ENCODE results near the gene MBTD1.
"Not testable (repeated sequence)": the region's sequence is repeated elsewhere in the genome, so short reads cannot be mapped to it uniquely, and the experiment has no call there.

The MBTD1 gene

DNA sequence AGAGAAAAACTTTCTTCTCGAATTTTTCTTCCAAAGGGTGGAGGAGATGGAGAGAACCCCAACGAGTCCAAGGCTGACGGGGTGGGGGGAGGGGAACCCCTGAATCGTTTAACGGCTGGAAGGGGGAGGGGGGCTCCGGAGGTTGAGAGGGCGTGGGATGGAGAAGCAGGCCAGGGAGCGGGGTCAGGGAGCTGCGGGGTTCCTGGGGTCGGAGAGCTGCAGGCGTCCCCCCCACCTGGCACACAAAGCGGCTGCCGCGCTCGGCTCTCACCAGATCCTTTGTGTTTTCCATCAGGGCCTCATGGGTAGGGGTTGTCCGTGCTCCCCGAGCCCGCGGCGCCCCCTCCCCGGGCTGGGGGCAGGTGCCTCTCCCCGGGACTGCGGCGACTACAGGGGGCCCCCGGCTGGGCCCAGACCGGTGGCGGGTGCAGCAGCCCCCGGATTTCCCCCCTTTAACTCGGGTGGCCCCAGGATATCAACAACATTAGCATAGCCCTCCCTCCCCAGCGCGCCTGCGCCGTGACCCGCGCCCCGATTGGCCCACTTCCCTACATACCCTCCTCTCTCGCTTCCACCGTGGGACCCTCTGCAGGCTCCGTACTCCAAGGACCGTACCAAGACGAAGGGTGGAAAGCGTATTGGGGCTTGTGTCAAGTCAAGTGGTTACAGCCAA is at the start of gene MBTD1:
MBTD1 (minus strand) TSS at position 486 of the 673 bp plus-strand sequence. CDS start 34,888 bp downstream, outside the sequence.
- DNase-seq (ENCODE audit: low read depth): peak; percentile 96

DNA sequence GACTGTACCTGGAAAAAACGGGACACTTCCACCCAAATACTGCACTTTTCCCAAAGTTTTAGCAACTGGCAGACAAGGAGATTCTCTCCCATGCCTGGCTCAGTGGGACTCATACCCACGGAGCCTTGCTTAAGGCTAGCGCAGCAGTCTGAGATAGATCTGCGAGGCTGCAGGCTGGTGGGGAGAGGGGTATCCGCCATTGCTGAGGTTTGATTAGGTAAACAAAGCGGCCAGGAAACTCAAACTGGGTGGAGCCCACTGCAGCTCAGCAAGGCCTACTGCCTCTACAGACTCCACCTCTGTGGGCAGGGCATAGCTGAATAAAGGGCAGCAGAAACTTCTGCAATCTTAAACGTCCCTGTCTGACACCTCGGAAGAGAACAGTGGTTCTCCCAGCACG is 45.3 kb upstream of the MBTD1 start:
- DNase-seq (ENCODE audit: low read depth): no peak

DNA sequence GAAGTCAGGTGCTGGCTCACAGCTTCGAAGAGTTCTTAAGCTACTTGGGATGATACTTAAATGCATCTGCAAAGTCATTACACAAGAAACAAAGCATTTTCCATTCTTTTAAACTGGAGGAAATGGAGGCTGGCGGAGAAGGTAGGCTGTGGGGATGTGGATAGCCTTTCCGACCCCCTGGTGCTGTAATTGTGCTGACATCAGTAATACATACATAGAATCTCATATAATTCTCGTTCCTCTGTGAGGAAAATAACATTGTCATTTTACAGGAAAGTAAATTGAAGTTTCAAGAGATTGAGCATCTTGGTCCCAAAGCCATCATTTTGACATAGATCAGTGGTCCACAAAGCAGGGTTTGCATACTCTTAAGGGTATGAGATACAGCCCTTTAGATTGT is 40.0 kb upstream of the MBTD1 start:
- no peak for DNase-seq (ENCODE audit: low read depth)

DNA sequence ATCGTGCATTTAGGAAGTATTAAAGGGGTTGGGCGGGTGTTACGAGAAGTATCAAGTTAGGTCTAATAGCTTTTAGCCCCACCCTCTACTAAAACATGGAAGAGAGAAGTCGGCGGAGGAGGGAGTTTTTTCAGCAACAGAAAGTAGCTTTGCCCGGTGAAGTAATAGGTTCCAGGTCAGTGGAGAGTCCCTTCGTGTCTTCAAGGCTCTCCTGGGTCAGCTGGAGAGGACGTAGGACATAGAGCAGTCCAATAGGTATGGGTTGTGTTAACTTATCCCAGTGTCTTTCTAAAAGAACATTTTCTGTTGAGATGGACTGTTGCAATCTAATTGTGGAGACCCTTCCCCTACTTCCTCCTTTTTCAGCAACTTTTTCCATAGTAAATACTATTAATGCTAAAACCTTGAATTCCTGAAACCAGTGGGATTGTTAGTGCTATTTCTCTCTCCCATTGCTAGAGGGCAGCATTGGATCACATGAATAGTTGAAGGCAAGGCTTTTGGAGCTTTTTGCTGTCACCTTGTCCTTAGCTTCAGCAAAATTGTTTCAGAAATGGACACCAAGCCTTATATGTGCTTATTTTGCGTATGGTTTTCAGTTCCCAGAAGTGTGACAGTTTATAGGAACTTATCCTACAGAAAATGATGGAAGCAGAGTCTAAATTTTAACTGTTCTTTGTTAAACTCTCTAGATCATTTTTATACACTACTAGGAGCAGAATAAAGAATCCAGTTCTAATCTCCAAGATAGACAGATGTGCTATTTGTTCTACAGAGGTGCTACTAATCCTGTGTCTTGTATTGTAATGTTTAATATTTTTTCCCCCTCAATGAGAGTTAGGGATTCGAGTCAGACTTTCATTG is 38.9 kb upstream of the MBTD1 start:
- peak; percentile 53 for DNase-seq (ENCODE audit: low read depth)

DNA sequence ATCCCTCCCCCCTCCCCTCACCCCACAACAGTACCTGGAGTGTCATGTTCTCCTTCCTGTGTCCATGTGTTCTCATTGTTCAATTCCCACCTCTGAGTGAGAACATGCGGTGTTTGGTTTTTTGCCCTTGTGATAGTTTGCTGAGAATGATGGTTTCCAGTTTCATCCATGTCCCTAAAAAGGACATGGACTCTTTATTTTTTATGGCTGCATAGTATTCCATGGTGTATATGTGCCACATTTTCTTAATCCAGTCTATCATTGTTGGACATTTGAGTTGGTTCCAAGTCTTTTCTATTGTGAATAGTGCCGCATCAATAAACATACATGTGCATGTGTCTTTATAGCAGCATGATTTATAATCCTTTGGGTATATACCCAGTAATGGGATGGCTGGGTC is 34.5 kb upstream of the MBTD1 start:
- DNase-seq (ENCODE audit: low read depth): not testable (repeated sequence)

DNA sequence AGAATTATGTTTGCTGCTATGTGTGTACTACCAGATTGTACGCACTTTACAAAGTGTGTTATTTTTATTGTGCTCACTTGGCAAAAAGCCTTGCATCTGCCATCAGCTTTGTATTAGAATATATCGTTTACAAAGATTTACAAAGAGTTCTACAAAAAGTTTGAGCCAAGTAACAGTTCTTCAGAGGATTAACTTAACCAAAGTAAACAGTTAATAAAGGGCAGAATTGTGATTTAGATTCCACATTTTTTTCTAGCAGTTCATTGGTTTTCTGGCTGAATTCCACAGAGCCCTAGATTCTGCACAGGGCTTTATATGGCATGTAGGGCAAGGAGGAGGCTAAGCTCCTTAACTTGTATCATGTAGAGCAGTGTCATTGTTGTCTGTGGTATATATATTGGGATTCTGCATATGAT is 29.9 kb upstream of the MBTD1 start:
- peak; percentile 57 for DNase-seq (ENCODE audit: low read depth)

DNA sequence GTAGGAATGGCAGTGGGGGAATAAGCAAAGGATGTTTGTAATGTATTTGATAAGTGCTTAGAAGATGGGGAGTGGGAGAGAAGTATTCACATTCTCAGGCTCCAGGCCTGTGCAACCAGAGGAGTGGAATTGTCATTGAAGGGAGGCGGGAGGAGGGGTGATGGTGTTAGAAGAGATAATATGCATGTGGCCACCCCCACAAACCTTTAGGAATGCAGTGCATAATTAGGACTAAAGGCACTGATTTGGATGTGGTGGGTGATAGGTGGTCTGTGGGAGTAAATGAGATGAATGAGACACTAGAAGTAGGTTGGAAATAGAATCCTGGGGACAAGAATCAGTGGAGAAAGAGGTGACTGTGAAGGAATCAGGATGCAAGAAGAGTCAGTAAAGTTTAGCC is 27.6 kb upstream of the MBTD1 start:
- DNase-seq (ENCODE audit: low read depth): no peak

DNA sequence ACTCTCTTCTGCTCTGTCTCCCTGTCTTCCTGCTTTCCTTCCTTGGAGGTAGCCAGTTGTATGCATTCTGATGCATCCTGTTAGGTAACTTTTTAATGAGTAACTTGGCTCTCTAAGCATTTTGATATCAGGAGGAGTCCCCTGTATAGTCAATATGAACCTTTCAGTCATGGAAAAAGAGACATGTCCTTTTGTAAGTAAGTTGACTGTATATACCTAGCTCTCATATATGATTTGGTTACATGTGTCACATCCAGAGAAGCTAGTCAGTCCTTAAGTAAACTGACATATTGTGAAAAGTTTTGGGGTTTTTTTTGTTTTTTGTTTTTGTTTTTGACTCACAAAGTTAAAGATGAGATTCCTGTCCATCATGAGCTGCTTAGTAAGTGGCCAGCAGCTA is 19.3 kb upstream of the MBTD1 start:
- no peak for DNase-seq (ENCODE audit: low read depth)

DNA sequence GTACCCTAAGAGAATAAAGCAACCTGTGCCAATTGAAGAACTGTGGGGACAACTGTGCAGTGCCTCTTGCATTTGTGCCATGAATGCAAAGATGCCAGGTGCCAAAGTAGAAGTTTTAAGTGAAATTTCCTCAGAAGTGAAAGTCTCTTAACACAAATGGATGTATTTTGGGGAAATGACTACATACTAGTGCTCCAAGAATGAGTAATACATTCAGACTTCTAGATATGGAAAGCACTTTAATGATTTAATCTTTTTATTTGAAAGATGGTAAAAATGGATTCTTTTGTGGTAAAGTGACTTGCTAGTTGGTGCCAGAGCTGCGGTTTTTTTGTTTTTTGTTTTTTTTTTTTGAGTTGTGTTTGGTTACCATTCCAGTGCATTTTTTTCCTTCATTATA is 15.5 kb upstream of the MBTD1 start:
- DNase-seq (ENCODE audit: low read depth): peak; percentile 90

DNA sequence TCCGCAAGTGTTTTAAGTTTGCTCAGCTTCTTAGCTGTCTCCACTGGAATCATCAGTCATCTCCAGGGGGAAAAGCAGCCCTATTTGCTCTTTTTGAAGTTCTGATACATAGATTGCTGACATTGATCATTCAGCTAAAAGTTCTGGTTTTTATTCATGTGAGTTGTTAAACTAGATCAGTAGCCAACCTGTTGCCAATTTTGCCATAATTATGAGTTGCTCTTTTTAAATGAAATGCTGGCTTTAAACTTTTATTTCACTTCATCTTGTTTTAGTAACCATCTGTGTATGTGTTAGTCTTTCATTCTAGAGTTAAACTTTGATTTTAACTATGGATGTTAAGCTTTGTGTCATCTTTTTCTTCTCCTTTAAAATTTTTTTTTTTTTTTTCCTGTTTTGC is 13.0 kb upstream of the MBTD1 start:
- no peak for DNase-seq (ENCODE audit: low read depth)

DNA sequence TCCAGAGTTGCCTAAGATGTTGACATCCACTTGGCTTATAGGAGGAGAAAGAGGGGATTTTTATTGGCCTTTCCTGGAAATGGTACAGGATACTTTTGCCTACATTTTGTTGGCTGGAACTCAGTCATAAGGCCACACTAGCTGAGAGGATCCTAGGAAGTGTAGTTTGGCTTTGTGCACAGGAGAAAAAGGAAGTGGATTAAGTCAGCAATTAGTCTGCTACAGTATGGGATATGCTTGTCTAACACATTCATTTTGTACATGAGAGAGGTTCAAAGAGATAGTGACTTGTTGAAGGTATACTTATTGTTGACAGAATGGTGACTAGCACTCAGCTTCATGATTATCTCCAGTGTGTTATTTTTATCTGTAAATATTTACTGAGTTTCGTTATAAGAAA is 10.8 kb upstream of the MBTD1 start:
- no peak for DNase-seq (ENCODE audit: low read depth)

DNA sequence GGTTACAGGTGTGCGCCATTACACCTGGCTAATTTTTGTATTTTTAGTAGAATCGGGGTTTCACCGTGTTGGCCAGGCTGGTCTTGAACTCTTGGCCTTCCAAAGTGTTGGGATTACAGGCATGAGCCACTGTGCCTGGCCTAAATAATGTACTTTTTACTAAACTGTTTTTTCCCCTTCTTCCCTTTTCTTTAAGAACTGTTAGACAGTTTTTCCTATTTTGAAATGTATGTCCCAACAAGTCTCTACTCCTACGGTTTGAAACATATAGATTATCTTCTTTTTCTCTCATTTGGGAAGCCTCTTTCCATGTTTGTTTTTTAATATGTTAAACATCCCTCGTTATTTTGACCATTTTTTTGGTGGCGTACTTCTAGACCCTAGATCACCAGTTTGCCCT is 10.1 kb upstream of the MBTD1 start:
- DNase-seq (ENCODE audit: low read depth): no peak

DNA sequence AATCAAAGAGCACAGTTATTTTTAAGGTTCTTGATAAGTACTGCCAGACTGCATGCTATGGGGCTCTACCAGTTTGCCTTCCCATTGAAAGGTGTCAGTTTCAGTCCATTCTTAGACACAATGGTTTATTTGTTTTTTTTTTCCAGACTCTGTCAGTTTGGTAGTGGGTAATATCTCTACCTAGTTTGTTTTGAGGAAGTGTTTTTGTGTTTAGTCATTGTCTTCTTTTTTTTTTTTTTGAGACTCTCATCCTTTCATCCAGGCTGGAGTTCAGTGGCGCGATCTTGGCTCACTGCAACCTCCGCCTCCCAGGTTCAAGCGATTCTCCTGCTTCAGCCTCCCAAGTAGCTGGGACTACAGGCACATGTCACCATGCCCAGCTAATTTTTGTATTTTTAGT is 4.6 kb upstream of the MBTD1 start:
- not testable (repeated sequence) for DNase-seq (ENCODE audit: low read depth)

DNA sequence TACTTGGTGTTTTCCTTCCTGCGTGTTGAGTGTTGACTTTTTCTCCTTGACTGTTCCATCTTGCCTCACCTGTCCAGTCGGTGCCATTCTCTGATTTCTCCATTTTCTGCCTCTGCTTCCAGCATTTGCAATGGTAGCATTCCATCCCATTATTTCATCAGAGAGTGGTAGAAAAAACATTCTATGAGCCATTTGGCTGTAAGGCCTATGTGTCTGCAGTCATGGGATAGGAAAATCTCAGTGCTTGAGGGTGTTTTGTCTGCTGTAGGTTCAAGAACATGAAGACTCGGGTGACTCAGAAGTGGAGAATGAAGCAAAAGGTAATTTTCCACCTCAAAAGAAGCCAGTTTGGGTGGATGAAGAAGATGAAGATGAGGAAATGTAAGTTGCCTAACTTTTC is 3.2 kb upstream of the MBTD1 start:
- DNase-seq (ENCODE audit: low read depth): peak; percentile 39

DNA sequence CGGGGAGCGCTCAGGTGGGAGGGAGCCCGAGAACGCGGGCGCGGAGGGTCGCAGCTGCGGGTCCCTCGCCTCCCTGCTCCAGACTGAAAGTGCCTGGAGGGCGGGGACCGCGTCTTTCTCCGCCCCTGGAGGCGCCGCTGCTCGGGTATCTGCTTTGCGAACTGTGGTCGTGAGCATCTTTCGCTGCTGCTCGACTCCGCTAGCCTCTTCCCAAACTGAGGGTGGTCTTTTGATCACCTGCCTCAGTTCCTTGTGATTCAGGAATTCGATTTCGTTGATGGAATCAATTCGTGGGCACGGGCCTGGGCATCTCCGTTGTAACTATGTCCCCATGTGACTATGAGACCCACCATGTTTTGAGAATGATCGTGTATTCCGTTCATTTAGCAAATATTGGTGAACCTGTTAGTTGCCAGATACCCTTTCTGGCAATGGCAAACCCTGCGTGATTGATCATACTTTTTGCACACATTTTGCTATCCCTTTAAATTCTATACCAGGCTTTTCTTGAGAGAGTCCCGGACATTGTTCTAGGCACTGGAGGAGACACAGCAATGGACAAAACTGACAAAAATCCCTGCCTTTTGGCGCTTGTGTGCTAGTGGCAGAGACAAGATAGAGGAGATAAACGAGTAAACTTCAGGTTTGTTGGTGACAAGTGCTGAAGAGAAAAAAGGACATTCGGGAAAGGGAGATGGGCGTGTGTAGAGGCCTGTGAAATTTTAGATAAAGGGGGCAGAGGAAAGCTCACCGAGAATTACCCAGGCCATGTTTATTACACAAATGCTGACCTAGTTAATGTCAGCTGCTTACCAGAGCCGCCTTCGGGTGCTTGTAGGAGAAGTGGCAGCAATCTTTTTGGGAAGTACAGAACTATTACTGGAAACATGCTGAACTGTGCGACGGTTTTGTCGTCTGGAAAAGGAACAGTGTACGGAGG is 1.4 kb upstream of the MBTD1 start:
- peak; percentile 14 for DNase-seq (ENCODE audit: low read depth)

DNA sequence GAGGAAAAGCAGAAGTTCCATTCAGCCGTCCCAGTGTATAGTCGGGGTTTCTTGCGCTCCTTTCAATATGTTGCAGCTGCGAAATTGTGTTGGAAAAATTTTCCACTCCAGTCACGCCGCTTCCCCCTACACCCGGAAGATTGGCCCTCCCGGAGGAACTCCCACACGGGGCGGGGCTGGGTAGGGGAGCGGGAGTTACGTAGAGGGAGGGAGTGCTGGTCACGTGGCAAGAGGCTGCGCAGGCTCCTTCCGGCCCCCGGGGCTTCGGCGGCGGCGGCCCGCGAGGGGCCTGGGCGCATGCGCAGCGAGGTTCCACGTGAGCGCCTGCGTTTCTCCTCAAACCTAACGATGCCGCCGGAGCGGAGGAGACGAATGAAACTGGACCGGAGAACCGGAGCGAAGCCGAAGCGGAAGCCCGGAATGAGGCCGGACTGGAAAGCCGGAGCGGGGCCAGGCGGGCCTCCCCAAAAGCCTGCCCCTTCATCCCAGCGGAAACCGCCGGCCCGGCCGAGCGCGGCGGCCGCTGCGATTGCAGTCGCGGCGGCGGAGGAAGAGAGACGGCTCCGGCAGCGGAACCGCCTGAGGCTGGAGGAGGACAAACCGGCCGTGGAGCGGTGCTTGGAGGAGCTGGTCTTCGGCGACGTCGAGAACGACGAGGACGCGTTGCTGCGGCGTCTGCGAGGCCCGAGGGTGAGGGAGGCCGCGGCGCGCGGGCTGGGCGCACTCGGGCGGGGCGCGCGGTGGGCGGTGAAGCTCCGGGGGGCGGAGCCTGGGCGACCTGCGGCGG is 581 bp upstream of the MBTD1 start, which contains the start of gene UTP18:
UTP18 (plus strand) TSS at position 310 of the 787 bp plus-strand sequence; CDS start at position 349, 39 bp downstream.
- peak; percentile 97 for DNase-seq (ENCODE audit: low read depth)

DNA sequence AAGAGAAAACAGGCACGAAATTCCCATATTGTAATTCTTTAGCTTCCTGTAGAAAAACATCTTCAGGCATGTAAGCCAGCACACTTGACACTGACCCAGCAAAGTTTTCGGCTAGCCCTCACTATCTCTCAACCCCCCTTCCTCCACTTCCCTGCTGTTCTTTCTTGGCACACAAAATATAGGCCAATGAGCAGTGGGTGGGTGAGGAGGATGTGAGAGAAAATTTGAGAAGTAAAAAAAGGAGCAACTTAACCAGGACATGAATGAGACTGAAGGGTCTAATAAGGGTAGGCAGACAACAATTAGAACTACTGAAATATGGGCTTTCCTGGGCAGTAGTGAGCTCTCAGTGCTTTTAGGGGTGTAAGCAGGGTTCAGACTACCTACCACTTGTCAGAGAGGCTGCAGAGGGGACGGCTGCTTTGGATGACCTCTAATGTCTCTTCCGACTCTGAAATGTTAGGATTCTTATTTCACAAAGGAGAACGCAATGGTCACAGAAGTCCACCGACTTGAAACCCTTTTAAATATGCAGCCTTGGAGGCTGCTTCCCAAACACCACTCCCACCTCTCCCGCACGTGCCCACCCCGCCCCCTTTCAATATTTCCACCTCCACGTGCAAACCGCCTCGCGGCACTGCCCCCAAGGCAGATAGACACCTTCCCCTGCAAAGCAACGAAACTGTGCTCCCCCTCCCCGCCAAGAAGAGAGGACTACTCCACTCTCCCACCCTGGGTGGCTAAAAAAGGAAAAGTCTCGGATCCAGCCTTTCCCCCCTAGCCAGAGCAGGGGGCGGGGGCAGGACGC is 889 bp downstream of the MBTD1 start:
- DNase-seq (ENCODE audit: low read depth): peak; percentile 24

DNA sequence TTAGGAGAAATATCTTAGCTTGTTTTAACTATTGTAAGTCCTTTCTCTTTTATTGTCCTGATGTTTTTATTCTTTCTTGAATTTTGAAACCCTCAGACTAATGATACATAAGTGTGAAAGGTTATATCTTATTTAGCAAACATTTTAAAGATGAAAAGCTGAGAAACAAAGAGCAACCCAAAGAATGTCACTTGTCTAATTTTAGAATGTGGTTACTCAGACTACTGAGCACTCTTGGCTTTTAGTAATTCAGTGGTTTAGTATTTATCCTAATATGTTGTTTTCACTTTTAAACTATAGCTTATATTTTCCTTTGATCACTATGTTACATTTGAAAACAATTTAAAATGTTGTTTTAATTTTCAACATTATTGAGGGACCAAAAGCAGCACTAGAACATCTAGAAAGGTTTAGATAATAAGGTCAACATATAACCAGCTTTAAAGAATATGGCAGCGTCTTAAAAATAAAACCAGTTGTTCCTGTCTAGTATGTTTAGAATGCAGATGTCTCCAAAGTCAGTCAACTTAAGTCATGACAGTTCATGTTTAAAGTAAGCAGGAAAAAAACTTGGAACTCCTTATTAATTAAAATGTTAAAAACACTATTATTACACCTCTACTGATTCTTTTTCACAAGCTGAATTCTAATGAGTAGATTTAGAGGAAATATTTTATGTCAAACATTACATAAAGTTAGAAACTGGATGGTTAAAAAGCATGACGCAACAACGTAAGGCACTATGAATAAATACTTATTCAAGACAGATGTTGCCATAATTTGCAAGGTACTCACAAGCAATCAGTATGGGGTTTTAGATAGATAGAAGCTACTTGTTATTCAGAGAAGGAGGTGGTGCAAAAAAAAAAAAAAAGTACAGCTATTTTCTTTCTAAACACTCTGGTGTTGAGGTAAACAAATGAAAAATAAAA is 2.4 kb downstream of the MBTD1 start:
- DNase-seq (ENCODE audit: low read depth): peak; percentile 39

DNA sequence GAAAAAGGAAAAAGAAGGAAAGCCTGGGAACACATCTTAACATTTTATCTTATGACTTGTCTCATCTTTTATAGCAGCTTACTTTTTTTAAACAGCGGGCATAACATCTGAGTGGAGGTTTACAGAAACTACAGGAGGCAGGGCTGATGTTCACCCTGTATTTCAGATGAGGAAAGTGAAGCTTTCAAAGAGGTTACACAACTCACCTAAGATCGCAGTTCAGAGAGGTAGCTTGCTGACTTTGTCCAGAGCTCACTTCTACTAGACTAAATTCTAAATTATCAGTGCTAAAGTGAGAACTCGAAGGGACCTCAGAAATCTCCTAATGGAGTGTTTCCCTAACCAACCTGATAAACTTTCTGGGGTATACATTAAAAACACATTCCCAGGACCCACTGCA is 3.7 kb downstream of the MBTD1 start:
- DNase-seq (ENCODE audit: low read depth): no peak

Measured in EH (cell line).